Measurements from ENCODE around the gene MCF2L.
"Not testable (repeated sequence)": the region's sequence is repeated elsewhere in the genome, so short reads cannot be mapped to it uniquely, and the experiment has no call there.

MCF2L gene

GRCh38 chr13:112931028-112931934, 37.7 kb upstream of the MCF2L start:
- no peaks in the 10 kb centered on the region for H3K27me3 ChIP-seq (ENCODE audit: control insufficient read depth, insufficient read depth, low read length)
- peaks cover 5% of the 10 kb centered on the region for H3K4me1 ChIP-seq (ENCODE audit: control insufficient read depth, insufficient read depth, low read length)
- H3K9ac ChIP-seq (ENCODE audit: low read depth, low read length): no peak overlapping the region
- no peak overlapping the region for H3K4me3 ChIP-seq (ENCODE audit: low read depth, low read length)
- H3K9me3 ChIP-seq (ENCODE audit: control insufficient read depth, insufficient read depth, low read length): no peaks in the 10 kb centered on the region
- no peaks in the 10 kb centered on the region for H3K36me3 ChIP-seq (ENCODE audit: control insufficient read depth, insufficient read depth, low read length)

DNA sequence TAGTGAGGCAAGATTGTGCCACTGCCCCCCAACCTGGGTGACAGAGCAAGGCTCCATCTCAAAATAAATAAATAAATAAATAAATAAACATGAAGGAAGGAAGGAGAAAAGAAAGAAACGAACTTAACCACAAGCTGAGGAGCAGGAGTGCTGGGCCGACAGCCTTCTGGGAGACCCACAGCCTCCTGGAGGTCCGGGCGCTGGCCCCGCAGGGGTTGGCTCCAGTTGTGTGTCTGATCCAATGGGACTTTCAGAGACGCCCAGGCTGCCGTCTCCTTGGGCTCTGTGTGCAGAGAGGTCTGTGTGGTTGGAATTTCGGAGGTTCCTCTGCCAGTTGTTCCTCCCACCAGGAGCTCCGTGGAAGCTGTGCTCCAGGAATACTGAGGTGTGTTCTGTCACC, 36.0 kb upstream of the MCF2L start:
- no peaks in the 10 kb centered on the region for H3K9me3 ChIP-seq (ENCODE audit: control insufficient read depth, insufficient read depth, low read length)
- H3K4me1 ChIP-seq (ENCODE audit: control insufficient read depth, insufficient read depth, low read length): peaks cover 5% of the 10 kb centered on the region

DNA sequence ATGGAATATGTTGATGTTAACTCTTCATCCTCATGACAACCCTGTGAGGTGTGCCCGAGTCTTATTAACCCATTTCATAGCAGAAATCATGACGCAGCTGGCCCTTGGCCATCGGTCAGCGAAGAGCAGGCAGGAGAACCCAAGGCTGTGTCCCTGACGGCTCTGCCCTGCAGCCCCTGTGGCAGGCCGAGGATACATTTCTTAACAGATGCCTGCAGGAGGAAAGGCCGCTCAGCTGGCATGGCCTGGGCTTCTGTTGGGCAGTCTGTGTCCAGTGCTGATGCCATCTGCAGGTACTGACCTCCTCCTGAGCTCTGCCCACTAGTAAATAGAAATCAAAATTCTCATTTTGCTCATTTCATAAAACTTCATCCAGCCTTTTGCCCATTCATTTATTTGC, 35.4 kb upstream of the MCF2L start:
- no peak overlapping the region for H3K9ac ChIP-seq (ENCODE audit: low read depth, low read length)
- peaks cover 5% of the 10 kb centered on the region for H3K4me1 ChIP-seq (ENCODE audit: control insufficient read depth, insufficient read depth, low read length)
- H3K4me3 ChIP-seq (ENCODE audit: low read depth, low read length): no peak overlapping the region
- H3K27me3 ChIP-seq (ENCODE audit: control insufficient read depth, insufficient read depth, low read length): no peaks in the 10 kb centered on the region
- no peaks in the 10 kb centered on the region for H3K36me3 ChIP-seq (ENCODE audit: control insufficient read depth, insufficient read depth, low read length)
- no peaks in the 10 kb centered on the region for H3K9me3 ChIP-seq (ENCODE audit: control insufficient read depth, insufficient read depth, low read length)

More for the DNA sequence above, 36.0 kb upstream of the MCF2L start:
- Histone ChIP-seq H3K4me3 (ENCODE audit: low read depth, low read length) (no peak overlapping the region), H3K9ac (ENCODE audit: low read depth, low read length) (no peak overlapping the region), H3K27me3 (ENCODE audit: control insufficient read depth, insufficient read depth, low read length) (no peaks in the 10 kb centered on the region), H3K36me3 (ENCODE audit: control insufficient read depth, insufficient read depth, low read length) (no peaks in the 10 kb centered on the region)

DNA sequence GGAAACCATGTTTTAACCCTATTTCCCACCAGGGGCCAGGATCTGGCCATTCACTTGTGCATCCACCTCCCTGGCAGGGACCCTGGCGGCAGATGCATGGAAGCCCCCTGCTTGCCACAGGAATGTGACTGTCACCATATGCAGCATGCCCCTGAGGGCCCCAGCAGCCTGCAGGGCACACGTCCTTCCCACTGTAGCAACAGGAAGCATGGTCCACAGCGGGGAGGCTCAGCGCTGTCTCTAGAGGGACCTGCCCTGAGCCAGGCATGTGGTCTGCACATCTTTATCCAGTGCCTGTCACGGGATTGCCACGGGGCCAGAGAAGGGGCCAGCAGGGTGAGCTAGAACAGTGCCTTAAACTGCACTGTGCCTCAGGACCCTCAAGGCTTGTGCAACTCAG, 34.9 kb upstream of the MCF2L start:
- no peaks in the 10 kb centered on the region for H3K36me3 ChIP-seq (ENCODE audit: control insufficient read depth, insufficient read depth, low read length)
- H3K4me3 ChIP-seq (ENCODE audit: low read depth, low read length): no peak overlapping the region
- H3K9ac ChIP-seq (ENCODE audit: low read depth, low read length): no peak overlapping the region
- peaks cover 2% of the 10 kb centered on the region for H3K4me1 ChIP-seq (ENCODE audit: control insufficient read depth, insufficient read depth, low read length)
- H3K9me3 ChIP-seq (ENCODE audit: control insufficient read depth, insufficient read depth, low read length): no peaks in the 10 kb centered on the region
- no peaks in the 10 kb centered on the region for H3K27me3 ChIP-seq (ENCODE audit: control insufficient read depth, insufficient read depth, low read length)

DNA sequence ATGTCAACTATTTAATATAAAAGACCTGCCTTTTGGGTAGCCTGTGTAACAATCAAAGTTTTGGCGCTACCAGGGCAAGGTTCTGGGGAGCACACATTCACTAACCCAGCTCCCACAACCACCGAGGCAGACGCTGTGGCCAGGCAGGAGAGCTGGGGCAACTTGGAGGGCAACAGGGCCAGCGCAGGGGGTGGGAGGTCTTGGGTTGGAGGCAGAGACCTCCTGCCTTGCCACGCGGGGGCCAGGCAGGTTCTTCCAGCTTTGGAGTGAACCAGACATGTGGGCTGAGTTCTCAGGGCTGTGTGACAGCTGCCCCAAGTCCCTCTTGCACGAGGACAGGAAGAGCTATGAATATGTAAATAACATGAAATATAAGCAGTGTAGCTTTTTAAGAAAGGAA, 30.3 kb upstream of the MCF2L start:
- Histone ChIP-seq H3K9me3 (ENCODE audit: control insufficient read depth, insufficient read depth, low read length) (no peaks in the 10 kb centered on the region), H3K4me1 (ENCODE audit: control insufficient read depth, insufficient read depth, low read length) (no peaks in the 10 kb centered on the region), H3K4me3 (ENCODE audit: low read depth, low read length) (no peak overlapping the region), H3K9ac (ENCODE audit: low read depth, low read length) (no peak overlapping the region), H3K36me3 (ENCODE audit: control insufficient read depth, insufficient read depth, low read length) (no peaks in the 10 kb centered on the region), H3K27me3 (ENCODE audit: control insufficient read depth, insufficient read depth, low read length) (no peaks in the 10 kb centered on the region)

DNA sequence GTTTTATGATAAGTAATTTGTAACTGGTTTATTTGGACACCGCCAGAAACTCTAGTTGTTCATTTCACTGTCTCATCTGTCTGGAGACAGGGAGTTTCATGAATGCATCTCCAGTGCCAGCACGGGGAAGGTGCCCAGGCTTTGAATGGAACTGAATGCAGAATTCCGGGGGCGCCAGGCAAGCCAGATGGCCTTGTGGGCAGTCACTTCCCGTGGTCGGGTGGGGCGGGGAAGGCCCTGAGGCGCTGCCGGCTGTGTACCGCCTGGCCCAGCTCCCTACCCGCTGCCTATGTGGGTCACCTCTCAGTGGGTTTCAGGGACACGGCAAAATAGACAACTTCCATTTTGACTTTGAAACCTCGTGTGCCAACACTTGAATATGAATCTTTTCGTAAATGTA, 28.8 kb upstream of the MCF2L start:
- H3K36me3 ChIP-seq (ENCODE audit: control insufficient read depth, insufficient read depth, low read length): no peaks in the 10 kb centered on the region
- H3K4me1 ChIP-seq (ENCODE audit: control insufficient read depth, insufficient read depth, low read length): peaks cover 2% of the 10 kb centered on the region
- no peaks in the 10 kb centered on the region for H3K9me3 ChIP-seq (ENCODE audit: control insufficient read depth, insufficient read depth, low read length)
- H3K9ac ChIP-seq (ENCODE audit: low read depth, low read length): no peak overlapping the region
- H3K27me3 ChIP-seq (ENCODE audit: control insufficient read depth, insufficient read depth, low read length): no peaks in the 10 kb centered on the region
- no peak overlapping the region for H3K4me3 ChIP-seq (ENCODE audit: low read depth, low read length)

GRCh38 chr13:112941349-112941748, 27.7 kb upstream of the MCF2L start:
- Histone ChIP-seq H3K9me3 (ENCODE audit: control insufficient read depth, insufficient read depth, low read length) (no peaks in the 10 kb centered on the region), H3K4me3 (ENCODE audit: low read depth, low read length) (no peak overlapping the region), H3K36me3 (ENCODE audit: control insufficient read depth, insufficient read depth, low read length) (no peaks in the 10 kb centered on the region), H3K4me1 (ENCODE audit: control insufficient read depth, insufficient read depth, low read length) (peaks cover 2% of the 10 kb centered on the region), H3K9ac (ENCODE audit: low read depth, low read length) (no peak overlapping the region), H3K27me3 (ENCODE audit: control insufficient read depth, insufficient read depth, low read length) (no peaks in the 10 kb centered on the region)

- not testable (repeated sequence) for H3K27me3 ChIP-seq (ENCODE audit: control insufficient read depth, insufficient read depth, low read length); H3K9me3 ChIP-seq (ENCODE audit: control insufficient read depth, insufficient read depth, low read length); H3K4me1 ChIP-seq (ENCODE audit: control insufficient read depth, insufficient read depth, low read length); H3K36me3 ChIP-seq (ENCODE audit: control insufficient read depth, insufficient read depth, low read length); H3K9ac ChIP-seq (ENCODE audit: low read depth, low read length); H3K4me3 ChIP-seq (ENCODE audit: low read depth, low read length)
Observed at GRCh38 chr13:112941765-112942164, 27.2 kb upstream of the MCF2L start.

DNA sequence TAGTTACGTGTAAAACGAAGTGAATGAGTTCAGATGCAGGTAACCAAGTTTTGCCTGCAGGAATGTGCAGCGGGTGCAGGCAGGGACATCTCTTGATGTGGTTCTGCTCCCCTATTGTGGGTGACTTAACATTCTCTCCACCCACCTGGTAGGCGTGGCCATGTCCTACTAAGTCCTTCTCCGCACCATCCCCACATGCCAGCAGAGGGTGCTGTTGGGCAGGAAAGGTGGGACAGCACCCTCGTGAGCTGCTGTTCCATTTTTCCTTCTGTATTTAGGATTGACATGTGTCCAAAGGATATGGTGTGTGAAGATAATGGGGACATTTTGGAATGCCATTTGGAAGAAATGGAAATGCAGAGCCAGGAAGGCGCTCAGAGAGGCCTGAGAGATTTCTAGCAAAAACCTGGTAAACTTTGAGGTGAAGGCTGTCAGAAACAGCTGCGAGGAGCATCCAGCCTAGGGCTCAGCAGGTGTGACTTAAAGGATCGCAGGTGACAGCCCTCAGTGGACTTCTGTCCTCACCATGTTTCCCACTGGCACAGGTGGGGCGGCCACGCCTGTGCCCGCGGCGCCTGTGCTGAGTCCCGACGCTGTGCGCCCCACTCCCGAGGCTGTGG, 26.2 kb upstream of the MCF2L start:
- H3K27me3 ChIP-seq (ENCODE audit: control insufficient read depth, insufficient read depth, low read length): no peaks in the 10 kb centered on the region
- H3K4me1 ChIP-seq (ENCODE audit: control insufficient read depth, insufficient read depth, low read length): peaks cover 2% of the 10 kb centered on the region
- H3K36me3 ChIP-seq (ENCODE audit: control insufficient read depth, insufficient read depth, low read length): no peaks in the 10 kb centered on the region
- peak overlapping the region; percentile 55 for H3K4me3 ChIP-seq (ENCODE audit: low read depth, low read length)
- no peak overlapping the region for H3K9ac ChIP-seq (ENCODE audit: low read depth, low read length)
- no peaks in the 10 kb centered on the region for H3K9me3 ChIP-seq (ENCODE audit: control insufficient read depth, insufficient read depth, low read length)

DNA sequence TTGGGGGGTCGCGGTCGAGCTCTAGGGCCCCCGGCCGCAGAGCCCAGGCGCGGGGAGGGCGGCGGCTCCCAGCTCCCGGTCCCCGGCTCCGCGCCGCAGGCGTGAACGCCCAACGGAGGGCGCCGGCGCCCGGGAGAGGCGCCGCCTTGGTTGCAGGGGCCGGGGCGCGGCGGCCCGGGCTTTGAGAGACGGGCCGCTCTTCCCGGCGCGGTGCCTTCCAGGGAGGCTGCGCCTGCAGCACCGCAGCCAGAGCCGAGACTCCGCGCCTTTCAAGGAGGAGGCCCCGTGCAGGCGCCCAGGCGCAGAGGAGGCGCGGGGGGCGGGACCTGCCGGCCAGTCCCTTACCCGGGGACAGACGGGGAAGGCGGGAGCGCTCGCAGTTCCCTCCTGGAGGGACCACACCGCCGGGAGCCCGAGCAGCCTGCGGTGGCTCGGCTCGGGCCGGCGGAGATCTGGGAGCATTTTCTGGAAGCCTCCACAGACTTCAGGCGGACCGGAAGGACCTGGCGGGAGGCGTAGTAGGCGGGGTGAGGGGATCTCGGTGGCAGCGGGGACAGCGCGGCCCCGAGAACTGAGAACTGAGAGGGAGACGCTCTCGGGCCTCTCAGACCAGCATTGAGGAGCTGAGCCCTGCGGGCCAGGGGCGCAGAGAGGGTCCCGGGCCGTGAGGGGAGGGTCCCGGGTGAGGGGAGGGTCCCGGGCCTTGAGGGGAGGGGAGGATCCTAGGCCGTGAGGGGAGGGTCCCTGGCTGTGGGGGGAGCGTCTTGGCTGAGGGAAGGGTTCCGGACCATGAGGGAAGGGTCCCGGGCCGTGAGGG, 25.5 kb upstream of the MCF2L start:
- H3K9ac ChIP-seq (ENCODE audit: low read depth, low read length): peak overlapping the region; percentile 37
- no peaks in the 10 kb centered on the region for H3K27me3 ChIP-seq (ENCODE audit: control insufficient read depth, insufficient read depth, low read length)
- no peaks in the 10 kb centered on the region for H3K36me3 ChIP-seq (ENCODE audit: control insufficient read depth, insufficient read depth, low read length)
- H3K4me1 ChIP-seq (ENCODE audit: control insufficient read depth, insufficient read depth, low read length): peaks cover 2% of the 10 kb centered on the region
- H3K4me3 ChIP-seq (ENCODE audit: low read depth, low read length): peak overlapping the region; percentile 55
- H3K9me3 ChIP-seq (ENCODE audit: control insufficient read depth, insufficient read depth, low read length): no peaks in the 10 kb centered on the region

DNA sequence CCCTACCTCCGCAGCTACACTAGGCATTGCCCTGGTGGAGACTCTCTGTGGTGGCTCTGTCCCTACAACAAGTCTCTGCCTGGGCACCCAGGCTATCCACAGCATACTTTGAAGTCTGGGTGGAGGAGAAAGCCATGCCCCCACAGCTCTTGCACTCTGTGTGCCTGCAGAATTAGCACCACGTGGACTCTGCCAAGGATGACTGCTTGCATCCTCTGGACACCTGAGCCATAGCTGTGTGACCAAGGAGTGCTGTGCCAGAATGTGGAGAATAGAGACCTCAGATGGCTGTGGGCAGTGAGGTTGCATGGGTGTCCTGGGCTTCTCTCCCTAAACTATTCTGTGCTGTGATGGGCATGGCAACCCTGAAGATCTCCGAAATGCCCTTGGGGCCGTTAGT, 21.2 kb upstream of the MCF2L start:
- Histone ChIP-seq H3K9ac (ENCODE audit: low read depth, low read length) (no peak overlapping the region), H3K4me3 (ENCODE audit: low read depth, low read length) (no peak overlapping the region), H3K9me3 (ENCODE audit: control insufficient read depth, insufficient read depth, low read length) (no peaks in the 10 kb centered on the region), H3K4me1 (ENCODE audit: control insufficient read depth, insufficient read depth, low read length) (peaks cover 2% of the 10 kb centered on the region), H3K27me3 (ENCODE audit: control insufficient read depth, insufficient read depth, low read length) (no peaks in the 10 kb centered on the region), H3K36me3 (ENCODE audit: control insufficient read depth, insufficient read depth, low read length) (no peaks in the 10 kb centered on the region)
